ENCODE measurements around the gene BBS9. TPM values are rescaled to one million over a fixed set of nuclear protein-coding genes. Genes with fewer than 3 reads are reported as not detected.

Gene BBS9
- total and polyA plus RNA-seq, 2 of the 4 experiments (the other 2 are of a cell fraction), result 7.9 to 9.5 TPM

- Histone ChIP-seq H4K91ac (ENCODE audit: insufficient read depth, low read depth, low read length) (no peak overlapping the region), H3K56ac (ENCODE audit: extremely low read depth, insufficient read depth, low read length) (no peak overlapping the region), H3K4me3 (ENCODE audit: insufficient read depth, low read depth, low read length) (no peak overlapping the region), H3K9me1 (ENCODE audit: insufficient read depth, low read length) (no peaks in the 10 kb centered on the region), H4K20me1 (ENCODE audit: insufficient read depth, low read length) (no peaks in the 10 kb centered on the region), H3K9me3 (ENCODE audit: control insufficient read depth, insufficient read depth, low read length) (no peaks in the 10 kb centered on the region), H4K5ac (ENCODE audit: low read depth, low read length) (no peak overlapping the region), H3K4ac (ENCODE audit: low read depth, low read length) (no peak overlapping the region), H3K4me1 (ENCODE audit: control insufficient read depth, insufficient read depth, low read length) (no peaks in the 10 kb centered on the region), H2BK120ac (ENCODE audit: low read depth, low read length) (no peak overlapping the region), H2BK20ac (ENCODE audit: low read depth, low read length) (no peak overlapping the region), H3K9ac (ENCODE audit: low read depth, low read length) (no peak overlapping the region), H2BK5ac (ENCODE audit: low read depth, low read length, poor library complexity, severe bottlenecking) (no peak overlapping the region), H2BK15ac (ENCODE audit: low read depth, low read length) (no peak overlapping the region), H3K4me2 (ENCODE audit: low read depth, low read length) (no peak overlapping the region), H3K23ac (ENCODE audit: low read depth, low read length) (no peak overlapping the region), H2AFZ (replicated peaks; ENCODE audit: low read length, poor library complexity) (no peak overlapping the region), H3K79me1 (ENCODE audit: low read depth in 1 of 2, low read length in 2 of 2) (no peaks in the 10 kb centered on the region), H3K14ac (replicated peaks; ENCODE audit: low read depth, low read length) (no peak overlapping the region), H3K27ac (ENCODE audit: insufficient read depth, low read length) (no peak overlapping the region), H3K27me3 (ENCODE audit: control insufficient read depth, insufficient read depth, low read length) (no peaks in the 10 kb centered on the region), H3K36me3 (ENCODE audit: control insufficient read depth, insufficient read depth, low read length) (no peaks in the 10 kb centered on the region), H3K18ac (ENCODE audit: low read depth, low read length) (no peak overlapping the region), H2AK9ac (replicated peaks; ENCODE audit: low read depth, low read length, poor library complexity) (no peak overlapping the region), H2AK5ac (ENCODE audit: low read depth, low read length) (no peak overlapping the region), H4K8ac (ENCODE audit: low read depth in 2 of 2, low read length in 2 of 2) (no peak overlapping the region)
- no peak for ATAC-seq (ENCODE audit: low read depth)
- ChIA-PET CTCF (no interaction called here), POLR2A (ENCODE audit: unreplicated experiment) (no interaction called here)
- dilution Hi-C loops (cut with HindIII; ENCODE audit: low sequenced_read_pairs, unreplicated experiment) (no loop called here), intact Hi-C loops (cut with micrococcal nuclease) (no loop called here), in situ Hi-C loops (cut with MboI; ENCODE audit: low sequenced_read_pairs) (no loop called here)
- no TSS peak for BruUV-seq (replicated peaks)
- no CpG with 5 or more reads among the region's 2 CpGs for WGBS, 2 experiments (ENCODE audit: extremely low coverage in 2 of 2, insufficient read length in 1 of 2)
- no peak for DNase-seq
- TF ChIP-seq CEBPB (IDR thresholded peaks at IDR 0.05; ENCODE audit: low read depth, low read length) (no peak), RFX5 (IDR thresholded peaks at IDR 0.05; ENCODE audit: low read depth, low read length) (no peak), FOS (IDR thresholded peaks at IDR 0.05; ENCODE audit: low read depth, low read length) (no peak), MAZ (IDR thresholded peaks at IDR 0.05; ENCODE audit: borderline replicate concordance, low read depth, low read length) (no peak), CTCF (conservative IDR thresholded peaks at IDR 0.05; ENCODE audit: low read depth, low read length) (no peak), USF2 (IDR thresholded peaks at IDR 0.05; ENCODE audit: low read depth, low read length) (no peak), SMC3 (IDR thresholded peaks at IDR 0.05; ENCODE audit: low read depth, low read length) (no peak), RAD21 (IDR thresholded peaks at IDR 0.05; ENCODE audit: low read length) (no peak), NFE2L2 (IDR thresholded peaks at IDR 0.05; ENCODE audit: low read depth, low read length) (no peak)
Observed at GRCh38 chr7:33433357-33433756, 304.0 kb downstream of the BBS9 start.
